T-cell (primary cell): ENCODE data around the gene OPHN1. TPM values are rescaled to one million over a fixed set of nuclear protein-coding genes. Genes with fewer than 3 reads are reported as not detected.

Source experiments
- ATAC-seq, 4 experiments: fragments of 200-7000 bp in 3 of 4; fragments of 150-1000 bp in 1 of 4; cut with Tn5 transposase; replicated peaks in 1 of 4; 1 replicate in 3 of 4; 2 replicates in 1 of 4; pipeline ENCODE4 v1.10.0; 2021; ENCODE audit warnings: moderate library complexity in 3 of 4, mild to moderate bottlenecking in 2 of 4, moderate number of reproducible peaks in 1 of 4
- CTCF ChIA-PET, 2 donors: fragments of 300-600 bp; sonication (Branson Sonifier 250); formaldehyde crosslinking; loops; one replicate each; lab custom pipeline; 2022; ENCODE audit warnings: antibody characterized with exemption in 2 of 2; lab: Charles Lee
- POLR2A ChIA-PET, 2 donors: fragments of 300-600 bp; sonication (Branson Sonifier 250); formaldehyde crosslinking; loops; one replicate each; lab custom pipeline; 2022; ENCODE audit warnings: antibody characterized with exemption in 2 of 2; lab: Charles Lee
- DNase-seq, 35 experiments: peaks; one replicate each; pipeline versions ENCODE4 v3.0.0 to v3.0.0-alpha.2; 2013 to 2023
- H3K27ac ChIP-seq: one replicate; pipeline ENCODE4 v1.5.1; 2013; ENCODE audit warnings: low read length
- H3K27me3 ChIP-seq, 2 experiments: replicated peaks in 1 of 2; 1 replicate in 1 of 2; 2 replicates in 1 of 2; pipeline versions ENCODE4 v1.6.1 to v1.7.0; 2013; ENCODE audit warnings: low read length in 1 of 2, mixed read lengths in 1 of 2; ENCODE audit not compliant: control insufficient read depth in 2 of 2, insufficient read depth in 2 of 2; ENCODE audit errors: extremely low read depth in 1 of 2
- H3K36me3 ChIP-seq, 2 donors: 1 replicate in 1 of 2; 2 replicates in 1 of 2; pipeline versions ENCODE4 v1.6.1 to v1.7.0; 2013; ENCODE audit warnings: low read length in 1 of 2; ENCODE audit not compliant: control insufficient read depth in 2 of 2, insufficient read depth in 1 of 2; ENCODE audit errors: extremely low read depth in 1 of 2
- H3K4me1 ChIP-seq, 2 experiments: 1 replicate in 1 of 2; 2 replicates in 1 of 2; pipeline versions ENCODE4 v1.6.1 to v1.7.0; 2013; ENCODE audit warnings: low read length in 2 of 2, mixed read lengths in 1 of 2; ENCODE audit not compliant: insufficient read depth in 2 of 2, control insufficient read depth in 1 of 2; ENCODE audit errors: extremely low read depth in 1 of 2
- H3K4me3 ChIP-seq, 2 donors: 1 replicate in 1 of 2; 2 replicates in 1 of 2; pipeline versions ENCODE4 v1.5.1 to v1.7.0; 2013; ENCODE audit warnings: mild to moderate bottlenecking in 2 of 2, low read length in 1 of 2, moderate library complexity in 1 of 2; ENCODE audit not compliant: control insufficient read depth in 1 of 2; ENCODE audit errors: extremely low read depth in 1 of 2
- H3K9me3 ChIP-seq: 2 replicates; pipeline ENCODE4 v1.7.0; 2013
- H3K27ac Mint-ChIP-seq, 2 donors: one replicate each; pipeline ENCODE4 v1.8.0; 2020 to 2021; ENCODE audit warnings: mild to moderate bottlenecking in 2 of 2, mixed read lengths in 2 of 2
- H3K27me3 Mint-ChIP-seq, 2 donors: one replicate each; pipeline ENCODE4 v1.8.0; 2021 to 2022; ENCODE audit warnings: mixed read lengths in 2 of 2
- H3K36me3 Mint-ChIP-seq: one replicate; pipeline ENCODE4 v1.8.0; 2021; ENCODE audit warnings: mixed read lengths
- H3K4me1 Mint-ChIP-seq, 3 donors: one replicate each; pipeline ENCODE4 v1.8.0; 2020 to 2022; ENCODE audit warnings: mixed read lengths in 3 of 3, mild to moderate bottlenecking in 1 of 3
- H3K4me3 Mint-ChIP-seq, 3 donors: one replicate each; pipeline ENCODE4 v1.8.0; 2020 to 2022; ENCODE audit warnings: mild to moderate bottlenecking in 3 of 3, mixed read lengths in 3 of 3, moderate library complexity in 3 of 3
- H3K9me3 Mint-ChIP-seq, 3 donors: one replicate each; pipeline ENCODE4 v1.8.0; 2020 to 2022; ENCODE audit warnings: mixed read lengths in 3 of 3
- WGBS: methylation state at CpG from one replicate; pipeline ENCODE4 v1.1.5; 2013; ENCODE audit warnings: missing lambda C conversion rate; ENCODE audit not compliant: insufficient coverage; 5-methylcytosine and 5-hydroxymethylcytosine counted together
- total RNA-seq, 35 experiments: library from RNA in 6 of 35; stranded (reverse) in 6 of 35; fragments of 120-200 nt in 1 of 35; gene quantifications; one replicate each; pipeline versions ENCODE4 v1.2.1 to v1.2.4 and lab custom pipeline; 2013 to 2026

Gene OPHN1
- total RNA-seq, 5 donors from 2014 or later (not counting 1 experiment from before 2014, with no cell fraction given) = 0.07 to 0.25 (median 0.15) TPM

- Histone ChIP-seq H3K4me1 (peaks cover 2 to 15% of the 10 kb centered on the region in 2 experiments), H3K27me3 (peaks cover 0 to 27% of the 10 kb centered on the region in 2 experiments), H3K36me3 (no peaks in the 10 kb centered on the region), H3K4me3 (peak overlapping the region; percentile 43 to 57), H3K27ac (no peak overlapping the region), H3K9me3 (no peaks in the 10 kb centered on the region)
- POLR2A ChIA-PET = no interaction called here
- Mint-ChIP-seq H3K36me3 (no peaks in the 10 kb centered on the region), H3K27ac (no peak overlapping the region), H3K9me3 (no peaks in the 10 kb centered on the region), H3K4me1 (peaks cover 5 to 17% (median 7%) of the 10 kb centered on the region in 3 donors), H3K27me3 (peaks cover 45 to 52% of the 10 kb centered on the region in 2 donors), H3K4me3 (peak overlapping the region; percentile 72 to 83 (median 74))
- CTCF ChIA-PET = no interaction called here
- DNase-seq = no peak
- 56% methylated on average over 7 of the region's 12 CpGs for WGBS
- no peak for ATAC-seq
Measured at GRCh38 chrX:68432648-68433047, 647 bp downstream of the OPHN1 start.

GRCh38 chrX:68431836-68432235, 1.5 kb downstream of the OPHN1 start:
- ATAC-seq (no peak), DNase-seq (no peak)
- no peaks in the 10 kb centered on the region for H3K36me3 ChIP-seq
- CTCF ChIA-PET = no interaction called here
- WGBS = no CpG with 5 or more reads among the region's 2 CpGs
- H3K36me3 Mint-ChIP-seq = no peaks in the 10 kb centered on the region
- H3K9me3 Mint-ChIP-seq = no peaks in the 10 kb centered on the region
- H3K4me1 ChIP-seq = peaks cover 2 to 15% of the 10 kb centered on the region in 2 experiments
- peaks cover 45 to 52% of the 10 kb centered on the region in 2 donors for H3K27me3 Mint-ChIP-seq
- no peak overlapping the region for H3K27ac Mint-ChIP-seq
- H3K4me3 Mint-ChIP-seq = no peak overlapping the region
- H3K27me3 ChIP-seq = peaks cover 0 to 27% of the 10 kb centered on the region in 2 experiments
- H3K9me3 ChIP-seq = no peaks in the 10 kb centered on the region
- H3K4me3 ChIP-seq = no peak overlapping the region
- H3K27ac ChIP-seq = no peak overlapping the region
- H3K4me1 Mint-ChIP-seq = peaks cover 5 to 17% (median 7%) of the 10 kb centered on the region in 3 donors
- POLR2A ChIA-PET = no interaction called here

GRCh38 chrX:68429216-68429615, 4.1 kb downstream of the OPHN1 start:
- Histone ChIP-seq H3K9me3 (no peaks in the 10 kb centered on the region), H3K27me3 (peaks cover 0 to 23% of the 10 kb centered on the region in 2 experiments), H3K36me3 (no peaks in the 10 kb centered on the region), H3K27ac (no peak overlapping the region), H3K4me3 (no peak overlapping the region), H3K4me1 (peaks cover 2 to 15% of the 10 kb centered on the region in 2 experiments)
- ATAC-seq (no peak), DNase-seq (no peak)
- ChIA-PET POLR2A (no interaction called here), CTCF (no interaction called here)
- Mint-ChIP-seq H3K9me3 (no peaks in the 10 kb centered on the region), H3K4me3 (no peak overlapping the region), H3K36me3 (no peaks in the 10 kb centered on the region), H3K4me1 (peaks cover 5 to 17% (median 7%) of the 10 kb centered on the region in 3 donors), H3K27ac (no peak overlapping the region), H3K27me3 (peaks cover 36 to 40% of the 10 kb centered on the region in 2 donors)
- 75% methylated on average over 3 of the region's 10 CpGs for WGBS

- CTCF ChIA-PET = no interaction called here
Measured at GRCh38 chrX:68428431-68428830, 4.9 kb downstream of the OPHN1 start.

GRCh38 chrX:68424719-68425118, 8.6 kb downstream of the OPHN1 start:
- no peak overlapping the region for H3K4me3 ChIP-seq
- no peak overlapping the region for H3K27ac ChIP-seq
- no peaks in the 10 kb centered on the region for H3K9me3 ChIP-seq
- no CpG with 5 or more reads among the region's 1 CpG for WGBS
- ATAC-seq = no peak
- Mint-ChIP-seq H3K9me3 (no peaks in the 10 kb centered on the region), H3K4me3 (no peak overlapping the region), H3K27ac (no peak overlapping the region), H3K4me1 (no peaks in the 10 kb centered on the region), H3K27me3 (peaks cover 1 to 26% of the 10 kb centered on the region in 2 donors), H3K36me3 (no peaks in the 10 kb centered on the region)
- H3K27me3 ChIP-seq = peaks cover 0 to 4% of the 10 kb centered on the region in 2 experiments
- H3K4me1 ChIP-seq = no peaks in the 10 kb centered on the region
- ChIA-PET CTCF (no interaction called here), POLR2A (no interaction called here)
- H3K36me3 ChIP-seq = no peaks in the 10 kb centered on the region
- no peak for DNase-seq

More at GRCh38 chrX:68428431-68428830, 4.9 kb downstream of the OPHN1 start:
- peaks cover 0 to 16% of the 10 kb centered on the region in 2 experiments for H3K27me3 ChIP-seq
- POLR2A ChIA-PET = no interaction called here
- peaks cover 30 to 32% of the 10 kb centered on the region in 2 donors for H3K27me3 Mint-ChIP-seq
- no peaks in the 10 kb centered on the region for H3K36me3 Mint-ChIP-seq
- DNase-seq (no peak), ATAC-seq (no peak)
- no peaks in the 10 kb centered on the region for H3K9me3 Mint-ChIP-seq
- H3K27ac Mint-ChIP-seq = no peak overlapping the region
- WGBS = no CpG with 5 or more reads among the region's 3 CpGs
- no peak overlapping the region for H3K4me3 ChIP-seq
- no peak overlapping the region for H3K27ac ChIP-seq
- H3K4me1 ChIP-seq = peaks cover 0 to 9% of the 10 kb centered on the region in 2 experiments
- no peaks in the 10 kb centered on the region for H3K36me3 ChIP-seq
- peaks cover 5 to 9% (median 5%) of the 10 kb centered on the region in 3 donors for H3K4me1 Mint-ChIP-seq
- no peak overlapping the region for H3K4me3 Mint-ChIP-seq
- no peaks in the 10 kb centered on the region for H3K9me3 ChIP-seq

GRCh38 chrX:68422478-68422877, 10.8 kb downstream of the OPHN1 start:
- ChIA-PET POLR2A (no interaction called here), CTCF (no interaction called here)
- no peaks in the 10 kb centered on the region for H3K9me3 Mint-ChIP-seq
- no peaks in the 10 kb centered on the region for H3K4me1 Mint-ChIP-seq
- ATAC-seq (no peak), DNase-seq (no peak)
- H3K27me3 Mint-ChIP-seq = peaks cover 5 to 30% of the 10 kb centered on the region in 2 donors
- no peaks in the 10 kb centered on the region for H3K4me1 ChIP-seq
- no peak overlapping the region for H3K4me3 ChIP-seq
- no peaks in the 10 kb centered on the region for H3K27me3 ChIP-seq
- H3K36me3 ChIP-seq = no peaks in the 10 kb centered on the region
- H3K9me3 ChIP-seq = no peaks in the 10 kb centered on the region
- no peaks in the 10 kb centered on the region for H3K36me3 Mint-ChIP-seq
- H3K27ac ChIP-seq = no peak overlapping the region
- H3K27ac Mint-ChIP-seq = no peak overlapping the region
- no peak overlapping the region for H3K4me3 Mint-ChIP-seq

- Mint-ChIP-seq H3K27ac (no peak overlapping the region), H3K9me3 (no peaks in the 10 kb centered on the region), H3K4me3 (no peak overlapping the region), H3K27me3 (peaks cover 5 to 31% of the 10 kb centered on the region in 2 donors), H3K36me3 (no peaks in the 10 kb centered on the region), H3K4me1 (no peaks in the 10 kb centered on the region)
- Histone ChIP-seq H3K4me3 (no peak overlapping the region), H3K4me1 (no peaks in the 10 kb centered on the region), H3K27ac (no peak overlapping the region), H3K36me3 (no peaks in the 10 kb centered on the region), H3K9me3 (no peaks in the 10 kb centered on the region), H3K27me3 (no peaks in the 10 kb centered on the region)
- WGBS = no CpG with 5 or more reads among the region's 3 CpGs
- DNase-seq (no peak), ATAC-seq (no peak)
- ChIA-PET POLR2A (interaction anchor here in 1 of 2 donors (0.6 kb wide), 1 partner anchor 262 kb away, joined by 3 read pairs; no protein-coding TSS in a partner anchor), CTCF (no interaction called here)
Measured at GRCh38 chrX:68421636-68422035, 11.7 kb downstream of the OPHN1 start.
